HCT116 (cell line): ENCODE results near the gene CLTC. TPM values are rescaled to one million over a fixed set of nuclear protein-coding genes. Genes with fewer than 3 reads are reported as not detected.

Source experiments
- ATAC-seq: fragments of 200-7000 bp; cut with Tn5 transposase; 2 replicates; pipeline ENCODE4 v1.9.1; 2020; ENCODE audit warnings: mild to moderate bottlenecking, moderate library complexity
- BruUV-seq: library from RNA; stranded (reverse); fragments of 400-500 nt; replicated peaks from 2 replicates; lab custom pipeline; 2021; lab: Mats Ljungman, UMichigan
- CTCF ChIA-PET: fragments of 300-600 bp; sonication (Branson Sonifier 250); formaldehyde crosslinking; loops from one replicate; lab custom pipeline; 2021; ENCODE audit warnings: antibody characterized with exemption; lab: Charles Lee
- POLR2A ChIA-PET: fragments of 300-600, 350-600 bp; sonication (Branson Sonifier 250); formaldehyde crosslinking; loops from one replicate; lab custom pipeline; 2021; ENCODE audit warnings: antibody characterized with exemption; lab: Charles Lee
- RAD21 ChIA-PET, 2 experiments: fragments of 300-600 bp; sonication (Branson Sonifier 250); formaldehyde crosslinking; loops; one replicate each; lab custom pipeline; 2023; ENCODE audit warnings: low total read pairs in 2 of 2; ENCODE audit not compliant: uncharacterized antibody in 2 of 2, unreplicated experiment in 2 of 2, low non-redundant PET in 1 of 2; lab: Charles Lee
- DNase-seq: peaks from one replicate; pipeline ENCODE4 v3.0.0-alpha.2; 2010; ENCODE audit warnings: low read depth, low spot score
- H2AFZ ChIP-seq: fragments of 200-600 bp; shearing (Covaris generic), sonication (generic); 2 replicates; pipeline ENCODE4 v1.6.1; 2017; ENCODE audit warnings: low read depth, mixed run types, mixed read lengths, antibody characterized with exemption, low read length; ENCODE audit not compliant: poor library complexity, severe bottlenecking
- H3K27ac ChIP-seq: 2 replicates; pipeline ENCODE4 v1.5.1; 2012; ENCODE audit warnings: low read depth, low read length
- H3K27me3 ChIP-seq: fragments of 200-600 bp; sonication (generic); 2 replicates; pipeline ENCODE4 v1.6.1; 2016; ENCODE audit warnings: mixed run types, low read length, mixed read lengths; ENCODE audit not compliant: insufficient read depth
- H3K36me3 ChIP-seq, 2 experiments: fragments of 200-500 bp in 1 of 2; fragments of 200-600 bp in 1 of 2; sonication (Bioruptor generic) in 1 of 2; sonication (generic) in 1 of 2; 2 replicates each; pipeline versions ENCODE4 v1.5.1 to v1.6.1; 2014 to 2016; ENCODE audit warnings: low read length in 2 of 2, inconsistent platforms in 1 of 2, mixed read lengths in 1 of 2, mixed run types in 1 of 2; ENCODE audit not compliant: insufficient read depth in 2 of 2, control insufficient read depth in 1 of 2
- H3K4me1 ChIP-seq, 2 experiments: fragments of 200-600 bp in 1 of 2; sonication (generic) in 1 of 2; 2 replicates each; pipeline versions ENCODE4 v1.5.1 to v1.6.1; 2012 to 2017; ENCODE audit warnings: low read length in 2 of 2, inconsistent platforms in 1 of 2, mild to moderate bottlenecking in 1 of 2, mixed read lengths in 1 of 2, mixed run types in 1 of 2, moderate library complexity in 1 of 2; ENCODE audit not compliant: insufficient read depth in 2 of 2, control insufficient read depth in 1 of 2
- H3K4me2 ChIP-seq: fragments of 200-600 bp; sonication (generic); 2 replicates; pipeline ENCODE4 v1.6.1; 2017; ENCODE audit warnings: mixed run types, low read length, mixed read lengths
- H3K4me3 ChIP-seq, 2 experiments: fragments of 200-600 bp in 1 of 2; sonication (generic) in 1 of 2; replicated peaks in 1 of 2; 2 replicates each; pipeline ENCODE4 v1.5.1; 2011 to 2016; ENCODE audit warnings: low read length in 2 of 2, control low read depth in 1 of 2, low read depth in 1 of 2, mild to moderate bottlenecking in 1 of 2, mixed read lengths in 1 of 2, mixed run types in 1 of 2
- H3K79me2 ChIP-seq: fragments of 200-600 bp; sonication (generic); 2 replicates; pipeline ENCODE4 v1.6.1; 2017; ENCODE audit warnings: mild to moderate bottlenecking, mixed run types, low read length, moderate library complexity, mixed read lengths; ENCODE audit not compliant: insufficient read depth
- H3K9ac ChIP-seq: fragments of 200-600 bp; sonication (generic); 2 replicates; pipeline ENCODE4 v1.6.1; 2016; ENCODE audit warnings: low read length, mixed read lengths
- H3K9me2 ChIP-seq: fragments of 200-600 bp; sonication (generic), shearing (Covaris generic); 2 replicates; pipeline ENCODE4 v1.6.1; 2017; ENCODE audit warnings: mixed run types, mild to moderate bottlenecking, moderate library complexity; ENCODE audit not compliant: insufficient read depth
- H3K9me3 ChIP-seq, 2 experiments: fragments of 200-500 bp in 1 of 2; fragments of 200-600 bp in 1 of 2; sonication (Bioruptor generic) in 1 of 2; sonication (generic) in 1 of 2; 2 replicates each; pipeline ENCODE4 v1.6.1; 2014 to 2017; ENCODE audit warnings: low read length in 2 of 2, mixed read lengths in 2 of 2, inconsistent platforms in 1 of 2, low read depth in 1 of 2, mild to moderate bottlenecking in 1 of 2, mixed run types in 1 of 2, moderate library complexity in 1 of 2; ENCODE audit not compliant: control insufficient read depth in 1 of 2, insufficient read depth in 1 of 2
- H4K20me1 ChIP-seq: fragments of 200-600 bp; sonication (generic), shearing (Covaris generic); 2 replicates; pipeline ENCODE4 v1.6.1; 2017; ENCODE audit warnings: mixed run types, mild to moderate bottlenecking, moderate library complexity; ENCODE audit not compliant: insufficient read depth
- CBX3 ChIP-seq: IDR thresholded peaks from 2 replicates; pipeline ENCODE4 v1.6.1; 2012; ENCODE audit warnings: low read depth
- CEBPB ChIP-seq: IDR thresholded peaks from 2 replicates; pipeline ENCODE4 v1.6.1; 2012; ENCODE audit warnings: low read depth
- FOSL1 ChIP-seq: IDR thresholded peaks from 2 replicates; pipeline ENCODE4 v1.6.1; 2012; ENCODE audit warnings: low read depth
- MAX ChIP-seq: IDR thresholded peaks from 2 replicates; pipeline ENCODE4 v1.6.1; 2012
- SIN3A ChIP-seq: IDR thresholded peaks from 2 replicates; pipeline ENCODE4 v1.6.1; 2012; ENCODE audit warnings: low read depth
- TCF7L2 ChIP-seq: IDR thresholded peaks from 2 replicates; pipeline ENCODE4 v1.7.0; 2011; ENCODE audit warnings: borderline replicate concordance, inconsistent platforms; ENCODE audit not compliant: insufficient read depth, insufficient read length; ENCODE audit errors: extremely low read depth
- ZFX ChIP-seq: fragments of 450-650 bp; IDR thresholded peaks from 2 replicates; pipeline ENCODE4 v1.6.1; 2017
- intact Hi-C: fragments of 100-400 bp; cut with micrococcal nuclease; formaldehyde crosslinking; loops from 2 replicates; pipeline ENCODE4 v1.10.0; 2022
- total RNA-seq: library from RNA; stranded (reverse); gene quantifications from one replicate; pipeline ENCODE4 v1.2.1, GENCODE V29; 2021; ENCODE audit not compliant: unreplicated experiment

Gene CLTC
- total RNA-seq, 1 experiment from 2014 or later = 351 TPM

- intact Hi-C loops = no loop called here
- ChIA-PET RAD21 (no interaction called here), POLR2A (no interaction called here), CTCF (no interaction called here)
- no peaks in the 10 kb centered on the region for H3K9me3 ChIP-seq
- H3K9ac ChIP-seq = no peak overlapping the region
- no peaks in the 10 kb centered on the region for H3K9me2 ChIP-seq
- DNase-seq (no peak), ATAC-seq (no peak)
- TF ChIP-seq CEBPB = no peak
- no peak for TF ChIP-seq TCF7L2
- TF ChIP-seq SIN3A = no peak
- no peak overlapping the region for H3K4me2 ChIP-seq
- no peaks in the 10 kb centered on the region for H3K27me3 ChIP-seq
- no peak overlapping the region for H2AFZ ChIP-seq
- H3K79me2 ChIP-seq = peaks cover 100% of the 10 kb centered on the region
- H3K36me3 ChIP-seq = peaks cover 3 to 17% of the 10 kb centered on the region in 2 experiments; a peak in 1 of 4 replicates
- no peaks in the 10 kb centered on the region for H3K4me1 ChIP-seq
- H3K27ac ChIP-seq = no peak overlapping the region
- H3K4me3 ChIP-seq = no peak overlapping the region
- peaks cover 69% of the 10 kb centered on the region for H4K20me1 ChIP-seq
- BruUV-seq = no TSS peak
Measured at GRCh38 chr17:59627274-59627673, 7.6 kb downstream of the CLTC start.

- H2AFZ ChIP-seq = no peak overlapping the region
- no peak overlapping the region for H3K4me2 ChIP-seq
- ATAC-seq = no peak
- H3K27ac ChIP-seq = no peak overlapping the region
- RAD21 ChIA-PET = no interaction called here
- no peak for DNase-seq
- no peaks in the 10 kb centered on the region for H3K9me2 ChIP-seq
- POLR2A ChIA-PET = no interaction called here
- no peaks in the 10 kb centered on the region for H3K27me3 ChIP-seq
- TF ChIP-seq CEBPB (no peak), ZFX (no peak), SIN3A (no peak), CBX3 (no peak), MAX (no peak), FOSL1 (no peak)
- peaks cover 100% of the 10 kb centered on the region for H3K79me2 ChIP-seq
- CTCF ChIA-PET = no interaction called here
- H3K4me3 ChIP-seq = no peak overlapping the region
- no peak overlapping the region for H3K9ac ChIP-seq
- no peaks in the 10 kb centered on the region for H3K9me3 ChIP-seq
- H4K20me1 ChIP-seq = peaks cover 74% of the 10 kb centered on the region
- BruUV-seq = no TSS peak
- intact Hi-C loops = no loop called here
- no peaks in the 10 kb centered on the region for H3K4me1 ChIP-seq
- H3K36me3 ChIP-seq = peaks cover 3 to 17% of the 10 kb centered on the region in 2 experiments; a peak in 1 of 4 replicates
Measured at GRCh38 chr17:59627770-59628171, 8.1 kb downstream of the CLTC start.
